Skin epidermis (tissue), 12 donors: ENCODE results near the gene CRHR1.

Experiments used
- H3K27ac ChIP-seq, 21 experiments: fragments of 200-600 bp; sonication (generic) in 11 of 21; one replicate each; pipeline ENCODE4 v1.5.0; 2020; ENCODE audit warnings: mild to moderate bottlenecking in 3 of 21, inconsistent platforms in 2 of 21, moderate library complexity in 2 of 21
- H3K4me3 ChIP-seq, 7 experiments: fragments of 200-600 bp; sonication (generic) in 2 of 7; one replicate each; pipeline ENCODE4 v1.5.0; 2020; ENCODE audit warnings: inconsistent platforms in 2 of 7, mild to moderate bottlenecking in 2 of 7, moderate library complexity in 1 of 7

The CRHR1 gene

GRCh38 chr17:45786349-45786748 is 2.2 kb downstream of the CRHR1 start:
- no peak overlapping the region for H3K27ac ChIP-seq
- no peak overlapping the region for H3K4me3 ChIP-seq

GRCh38 chr17:45787044-45787443 is 2.9 kb downstream of the CRHR1 start:
- Histone ChIP-seq H3K27ac (no peak overlapping the region), H3K4me3 (no peak overlapping the region)

- H3K27ac ChIP-seq, result no peak overlapping the region
Observed at GRCh38 chr17:45787656-45788055, 3.5 kb downstream of the CRHR1 start.

GRCh38 chr17:45788057-45788456 is 3.9 kb downstream of the CRHR1 start:
- Histone ChIP-seq H3K27ac (no peak overlapping the region), H3K4me3 (no peak overlapping the region)

More at GRCh38 chr17:45787656-45788055, 3.5 kb downstream of the CRHR1 start:
- H3K4me3 ChIP-seq, result no peak overlapping the region

GRCh38 chr17:45789874-45790273 is 5.8 kb downstream of the CRHR1 start:
- H3K27ac ChIP-seq, result no peak overlapping the region

GRCh38 chr17:45790296-45790922 is 6.3 kb downstream of the CRHR1 start:
- Histone ChIP-seq H3K27ac (no peak overlapping the region), H3K4me3 (no peak overlapping the region)

More at GRCh38 chr17:45789874-45790273, 5.8 kb downstream of the CRHR1 start:
- H3K4me3 ChIP-seq, result no peak overlapping the region

- Histone ChIP-seq H3K4me3 (no peak overlapping the region), H3K27ac (no peak overlapping the region)
Observed at GRCh38 chr17:45791041-45791582, 7.0 kb downstream of the CRHR1 start.

GRCh38 chr17:45791935-45792334 is 7.8 kb downstream of the CRHR1 start:
- Histone ChIP-seq H3K27ac (no peak overlapping the region), H3K4me3 (no peak overlapping the region)

GRCh38 chr17:45792437-45792836 is 8.3 kb downstream of the CRHR1 start:
- Histone ChIP-seq H3K27ac (no peak overlapping the region), H3K4me3 (no peak overlapping the region)

GRCh38 chr17:45792995-45793755 is 9.1 kb downstream of the CRHR1 start:
- Histone ChIP-seq H3K4me3 (no peak overlapping the region), H3K27ac (no peak overlapping the region)

GRCh38 chr17:45793999-45794540 is 9.9 kb downstream of the CRHR1 start:
- no peak overlapping the region for H3K4me3 ChIP-seq

GRCh38 chr17:45794840-45795239 is 10.7 kb downstream of the CRHR1 start:
- Histone ChIP-seq H3K4me3 (no peak overlapping the region), H3K27ac (no peak overlapping the region)

More at GRCh38 chr17:45793999-45794540, 9.9 kb downstream of the CRHR1 start:
- no peak overlapping the region for H3K27ac ChIP-seq

GRCh38 chr17:45800816-45801215 is 16.7 kb downstream of the CRHR1 start:
- Histone ChIP-seq H3K4me3 (no peak overlapping the region), H3K27ac (no peak overlapping the region)

GRCh38 chr17:45801421-45801820 is 17.3 kb downstream of the CRHR1 start:
- H3K27ac ChIP-seq, result no peak overlapping the region
- no peak overlapping the region for H3K4me3 ChIP-seq

GRCh38 chr17:45808845-45809244 is 24.7 kb downstream of the CRHR1 start:
- no peak overlapping the region for H3K27ac ChIP-seq

GRCh38 chr17:45809499-45809898 is 25.4 kb downstream of the CRHR1 start:
- no peak overlapping the region for H3K27ac ChIP-seq
- no peak overlapping the region for H3K4me3 ChIP-seq

More at GRCh38 chr17:45808845-45809244, 24.7 kb downstream of the CRHR1 start:
- no peak overlapping the region for H3K4me3 ChIP-seq

- Histone ChIP-seq H3K27ac (no peak overlapping the region), H3K4me3 (no peak overlapping the region)
Observed at GRCh38 chr17:45812102-45812501, 28.0 kb downstream of the CRHR1 start.

- Histone ChIP-seq H3K4me3 (no peak overlapping the region), H3K27ac (no peak overlapping the region)
Observed at GRCh38 chr17:45813048-45813725, 29.1 kb downstream of the CRHR1 start.

- H3K27ac ChIP-seq, result no peak overlapping the region
- no peak overlapping the region for H3K4me3 ChIP-seq
Observed at GRCh38 chr17:45814622-45815606, 30.8 kb downstream of the CRHR1 start.
